B cell (primary cell): ENCODE results near the gene CCDC85C. TPM values are rescaled to one million over a fixed set of nuclear protein-coding genes. Genes with fewer than 3 reads are reported as not detected.

Source experiments
- ATAC-seq: fragments of 200-7000 bp; cut with Tn5 transposase; one replicate; pipeline ENCODE4 v1.10.0; 2021; ENCODE audit warnings: low read depth, mild to moderate bottlenecking, moderate number of reproducible peaks, moderate library complexity
- CTCF ChIA-PET: fragments of 350-600 bp; sonication (Branson Sonifier 250); formaldehyde crosslinking; loops from one replicate; lab custom pipeline; 2021; ENCODE audit warnings: antibody characterized with exemption, inconsistent platforms; lab: Charles Lee
- POLR2A ChIA-PET: fragments of 350-600 bp; sonication (Branson Sonifier 250); formaldehyde crosslinking; loops from one replicate; lab custom pipeline; 2021; ENCODE audit warnings: antibody characterized with exemption; lab: Charles Lee
- DNase-seq: peaks from one replicate; pipeline ENCODE4 v3.0.0; 2013
- H2AFZ ChIP-seq: 2 replicates; pipeline ENCODE4 v1.6.1; 2012; ENCODE audit warnings: mild to moderate bottlenecking, low read depth, low read length; ENCODE audit not compliant: insufficient read depth, poor library complexity, severe bottlenecking
- H3K27ac ChIP-seq, 2 donors: 1 replicate in 1 of 2; 2 replicates in 1 of 2; pipeline ENCODE4 v1.5.1; 2012 to 2013; ENCODE audit warnings: low read length in 2 of 2, mild to moderate bottlenecking in 2 of 2, moderate library complexity in 1 of 2
- H3K27me3 ChIP-seq, 4 experiments: fragments of 200-600 bp in 1 of 4; sonication (generic) in 1 of 4; replicated peaks in 1 of 4; 1 replicate in 2 of 4; 2 replicates in 2 of 4; pipeline versions ENCODE4 v1.6.1 to v1.7.0; 2013 to 2016; ENCODE audit warnings: low read length in 3 of 4, mild to moderate bottlenecking in 2 of 4, mixed read lengths in 1 of 4, moderate library complexity in 1 of 4; ENCODE audit not compliant: insufficient read depth in 4 of 4, control insufficient read depth in 3 of 4; ENCODE audit errors: control extremely low read depth in 1 of 4
- H3K36me3 ChIP-seq, 2 experiments: replicated peaks in 1 of 2; 1 replicate in 1 of 2; 2 replicates in 1 of 2; pipeline versions ENCODE4 v1.6.1 to v1.7.1; 2013; ENCODE audit warnings: low read length in 1 of 2; ENCODE audit not compliant: insufficient read depth in 2 of 2, control insufficient read depth in 1 of 2; ENCODE audit errors: control extremely low read depth in 1 of 2, extremely low read depth in 1 of 2
- H3K4me1 ChIP-seq, 2 donors: fragments of 200-600 bp in 1 of 2; sonication (generic) in 1 of 2; 1 replicate in 1 of 2; 2 replicates in 1 of 2; pipeline versions ENCODE4 v1.5.1 to v1.6.1; 2013 to 2017; ENCODE audit warnings: low read length in 2 of 2; ENCODE audit not compliant: control insufficient read depth in 2 of 2, insufficient read depth in 2 of 2
- H3K4me2 ChIP-seq: replicated peaks from 2 replicates; pipeline ENCODE3; 2012; ENCODE audit warnings: mild to moderate bottlenecking, low read depth, low read length; ENCODE audit not compliant: poor library complexity, severe bottlenecking
- H3K4me3 ChIP-seq, 5 experiments: fragments of 200-600 bp in 1 of 5; sonication (generic) in 1 of 5; 1 replicate in 3 of 5; 2 replicates in 2 of 5; pipeline versions ENCODE4 v1.5.1 to v1.7.0; 2011 to 2016; ENCODE audit warnings: low read length in 4 of 5, mild to moderate bottlenecking in 4 of 5, low read depth in 2 of 5, control low read depth in 1 of 5, moderate library complexity in 1 of 5; ENCODE audit not compliant: insufficient read depth in 1 of 5; ENCODE audit errors: control extremely low read depth in 1 of 5, extremely low read depth in 1 of 5
- H3K79me2 ChIP-seq: fragments of 200-600 bp; sonication (generic); one replicate; pipeline ENCODE4 v1.6.0; 2016; ENCODE audit warnings: low read length; ENCODE audit not compliant: control insufficient read depth, insufficient read depth
- H3K9ac ChIP-seq: fragments of 200-600 bp; sonication (generic); 2 replicates; pipeline ENCODE4 v1.6.1; 2017; ENCODE audit warnings: mild to moderate bottlenecking, low read length, moderate library complexity
- H3K9me3 ChIP-seq, 3 donors: one replicate each; pipeline versions ENCODE4 v1.6.1 to v1.7.1; 2013; ENCODE audit warnings: low read length in 2 of 3; ENCODE audit not compliant: control insufficient read depth in 2 of 3, insufficient read depth in 1 of 3; ENCODE audit errors: control extremely low read depth in 1 of 3
- H4K20me1 ChIP-seq: 2 replicates; pipeline ENCODE4 v1.6.0; 2012; ENCODE audit warnings: mild to moderate bottlenecking, low read length; ENCODE audit not compliant: insufficient read depth, control insufficient read depth, poor library complexity, severe bottlenecking
- H3K27ac Mint-ChIP-seq: one replicate; pipeline ENCODE4 v1.8.0; 2021; ENCODE audit warnings: mixed read lengths
- H3K27me3 Mint-ChIP-seq: one replicate; pipeline ENCODE4 v1.8.0; 2021; ENCODE audit warnings: mixed read lengths
- H3K4me1 Mint-ChIP-seq: one replicate; pipeline ENCODE4 v1.8.0; 2021; ENCODE audit warnings: mixed read lengths
- H3K4me3 Mint-ChIP-seq: one replicate; pipeline ENCODE4 v1.8.0; 2021; ENCODE audit warnings: mixed read lengths
- H3K9me3 Mint-ChIP-seq: one replicate; pipeline ENCODE4 v1.8.0; 2022; ENCODE audit warnings: mixed read lengths; ENCODE audit not compliant: insufficient read depth
- EZH2 ChIP-seq: IDR thresholded peaks from 2 replicates; pipeline ENCODE4 v1.6.1; 2012; ENCODE audit warnings: borderline replicate concordance, low read depth, mild to moderate bottlenecking, moderate library complexity, low read length; ENCODE audit not compliant: insufficient read depth, poor library complexity, severe bottlenecking
- WGBS: methylation state at CpG from one replicate; pipeline ENCODE4 v1.1.5; 2013; ENCODE audit warnings: missing lambda C conversion rate; ENCODE audit not compliant: insufficient coverage; 5-methylcytosine and 5-hydroxymethylcytosine counted together
- intact Hi-C: fragments of 100-400 bp; cut with micrococcal nuclease; formaldehyde crosslinking; loops from one replicate; pipeline ENCODE4 v1.10.0; 2022
- polyA plus RNA-seq: library from polyadenylated mRNA; depleted of rRNA; stranded (reverse); fragments of >200 nt; gene quantifications from 2 replicates; pipeline ENCODE4 v1.2.3, GENCODE V29; 2012
- total RNA-seq, 2 donors: library from RNA; stranded (reverse); fragments of 120-200 nt in 1 of 2; gene quantifications; 1 replicate in 1 of 2; 2 replicates in 1 of 2; pipeline versions ENCODE4 v1.2.3 to v1.2.4, GENCODE V29; 2013 to 2022
- TF ChIP-seq, protein P1 (sequence below): fragments of 200-600 bp; IDR thresholded peaks from one replicate; pipeline ENCODE4 v1.8.0; 2022; ENCODE audit warnings: antibody characterized with exemption, mild to moderate bottlenecking

The CCDC85C gene
- total and polyA plus RNA-seq, 2 donors (not counting 1 experiment from before 2014, with no cell fraction given) = 0.52 to 2.7 TPM

DNA sequence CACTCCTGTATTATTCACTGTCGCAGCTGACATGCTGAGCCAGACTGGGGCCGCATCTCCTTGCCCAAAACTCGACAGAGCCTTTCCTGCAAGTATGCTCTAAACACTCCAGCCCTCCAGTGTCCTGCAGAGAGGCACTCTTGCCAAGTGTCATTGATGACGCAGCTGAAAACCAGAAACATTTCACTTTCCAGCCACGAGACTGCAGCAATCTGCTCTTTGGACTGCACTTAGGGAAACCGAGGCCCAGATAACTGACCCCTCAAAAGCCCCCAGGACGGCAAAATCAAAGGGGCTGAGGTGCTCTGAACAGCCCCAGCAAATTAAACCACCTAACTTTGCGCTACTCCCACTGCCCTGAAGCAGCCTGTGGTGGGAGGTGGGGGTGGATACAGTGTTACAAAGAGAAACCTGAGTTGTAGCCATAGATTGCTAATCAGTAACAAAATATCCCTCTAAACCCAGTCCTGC, 2.6 kb downstream of the CCDC85C start:
- H3K36me3 ChIP-seq = no peaks in the 10 kb centered on the region
- Mint-ChIP-seq H3K27me3 (peaks cover 7% of the 10 kb centered on the region), H3K4me1 (peaks cover 14% of the 10 kb centered on the region), H3K27ac (no peak overlapping the region), H3K9me3 (no peaks in the 10 kb centered on the region), H3K4me3 (peak overlapping the region; percentile 82)
- no peak overlapping the region for H3K4me2 ChIP-seq
- ChIA-PET POLR2A (no interaction called here), CTCF (no interaction called here)
- TF ChIP-seq, protein P1, sequence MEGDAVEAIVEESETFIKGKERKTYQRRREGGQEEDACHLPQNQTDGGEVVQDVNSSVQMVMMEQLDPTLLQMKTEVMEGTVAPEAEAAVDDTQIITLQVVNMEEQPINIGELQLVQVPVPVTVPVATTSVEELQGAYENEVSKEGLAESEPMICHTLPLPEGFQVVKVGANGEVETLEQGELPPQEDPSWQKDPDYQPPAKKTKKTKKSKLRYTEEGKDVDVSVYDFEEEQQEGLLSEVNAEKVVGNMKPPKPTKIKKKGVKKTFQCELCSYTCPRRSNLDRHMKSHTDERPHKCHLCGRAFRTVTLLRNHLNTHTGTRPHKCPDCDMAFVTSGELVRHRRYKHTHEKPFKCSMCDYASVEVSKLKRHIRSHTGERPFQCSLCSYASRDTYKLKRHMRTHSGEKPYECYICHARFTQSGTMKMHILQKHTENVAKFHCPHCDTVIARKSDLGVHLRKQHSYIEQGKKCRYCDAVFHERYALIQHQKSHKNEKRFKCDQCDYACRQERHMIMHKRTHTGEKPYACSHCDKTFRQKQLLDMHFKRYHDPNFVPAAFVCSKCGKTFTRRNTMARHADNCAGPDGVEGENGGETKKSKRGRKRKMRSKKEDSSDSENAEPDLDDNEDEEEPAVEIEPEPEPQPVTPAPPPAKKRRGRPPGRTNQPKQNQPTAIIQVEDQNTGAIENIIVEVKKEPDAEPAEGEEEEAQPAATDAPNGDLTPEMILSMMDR = no peak
- TF ChIP-seq EZH2 = no peak
- no peak overlapping the region for H3K9ac ChIP-seq
- 96% methylated on average over 6 of the region's 8 CpGs for WGBS
- H3K27me3 ChIP-seq = peaks cover 0 to 12% (median 5%) of the 10 kb centered on the region in 4 experiments
- H3K9me3 ChIP-seq = no peaks in the 10 kb centered on the region
- intact Hi-C loops = loop anchor here (10.0 kb wide), 2 partner anchors 613 to 703 kb away; partner anchors contain the start of gene SLC25A29
- DNase-seq (no peak), ATAC-seq (no peak)
- no peaks in the 10 kb centered on the region for H3K79me2 ChIP-seq
- peaks cover 5 to 16% of the 10 kb centered on the region in 2 donors for H3K4me1 ChIP-seq
- no peak overlapping the region for H2AFZ ChIP-seq
- H3K27ac ChIP-seq = no peak overlapping the region
- no peaks in the 10 kb centered on the region for H4K20me1 ChIP-seq
- H3K4me3 ChIP-seq = no peak overlapping the region

DNA sequence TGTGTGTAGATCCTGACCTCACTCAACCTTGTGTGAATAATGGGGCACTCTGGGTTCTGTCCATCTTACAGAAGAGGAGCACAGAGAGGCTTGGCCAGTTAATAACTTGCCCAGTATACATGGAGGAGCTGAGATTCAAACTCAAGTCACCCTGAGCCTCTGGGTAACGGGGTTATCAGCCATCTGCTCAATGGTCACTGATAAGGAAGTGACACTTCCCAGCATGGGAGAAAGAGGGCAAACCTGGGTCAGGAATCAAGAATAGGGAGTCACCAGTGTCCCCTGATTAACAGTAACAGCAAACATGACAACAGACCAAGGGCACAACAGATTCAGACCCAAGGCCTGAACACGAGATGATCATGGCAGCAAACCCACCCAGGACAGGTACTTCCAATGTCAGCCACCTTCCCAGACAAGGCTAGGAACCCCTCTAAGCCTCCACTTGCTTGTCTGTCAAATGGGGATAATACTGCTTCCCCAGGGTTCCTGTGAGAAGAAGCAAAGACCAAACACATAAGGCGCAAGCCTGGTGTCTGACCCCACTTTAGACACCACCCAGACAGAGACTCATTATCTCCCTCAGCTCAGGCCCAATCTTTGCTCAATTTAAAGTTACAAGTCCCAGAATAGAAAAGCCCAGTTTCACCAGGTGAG, 3.6 kb downstream of the CCDC85C start:
- Histone ChIP-seq H3K9ac (no peak overlapping the region), H3K4me1 (peaks cover under 1 to 8% of the 10 kb centered on the region in 2 donors), H3K27me3 (peaks cover 0 to 12% (median 5%) of the 10 kb centered on the region in 4 experiments), H3K9me3 (no peaks in the 10 kb centered on the region), H4K20me1 (no peaks in the 10 kb centered on the region), H3K4me2 (no peak overlapping the region), H3K36me3 (no peaks in the 10 kb centered on the region), H3K4me3 (no peak overlapping the region), H3K27ac (no peak overlapping the region), H2AFZ (no peak overlapping the region), H3K79me2 (no peaks in the 10 kb centered on the region)
- no peak for ATAC-seq
- Mint-ChIP-seq H3K4me3 (no peak overlapping the region), H3K27me3 (peaks cover 7% of the 10 kb centered on the region), H3K27ac (no peak overlapping the region), H3K9me3 (no peaks in the 10 kb centered on the region), H3K4me1 (peaks cover 10% of the 10 kb centered on the region)
- no peak for DNase-seq
- TF ChIP-seq EZH2 = no peak
- TF ChIP-seq, protein P1 = no peak
- ChIA-PET POLR2A (no interaction called here), CTCF (no interaction called here)
- 79% methylated on average over 3 of the region's 3 CpGs for WGBS
- intact Hi-C loops = loop anchor here (10.0 kb wide), 2 partner anchors 614 to 704 kb away; partner anchors contain the start of gene SLC25A29
